HepG2 (cell line): ENCODE results near the gene PRSS3.
"Not testable (repeated sequence)": the region's sequence is repeated elsewhere in the genome, so short reads cannot be mapped to it uniquely, and the experiment has no call there.

Experiments used
- CEBPB ChIP-seq: IDR thresholded peaks from 2 replicates; pipeline ENCODE4 v1.6.1; 2011; ENCODE audit warnings: low read depth, low read length, improper control_type of control experiment, borderline replicate concordance
- CTCF ChIP-seq: sonication (generic); formaldehyde crosslinking; IDR thresholded peaks from 2 replicates; pipeline ENCODE4 v1.5.0; 2020; ENCODE audit warnings: mild to moderate bottlenecking, missing genetic modification reagents, moderate library complexity
- JUND ChIP-seq: sonication (generic); formaldehyde crosslinking; IDR thresholded peaks from 2 replicates; pipeline ENCODE4 v1.8.0; 2022; ENCODE audit warnings: mild to moderate bottlenecking, missing genetic modification reagents
- MAFG ChIP-seq: sonication (generic); formaldehyde crosslinking; IDR thresholded peaks from 2 replicates; pipeline ENCODE4 v1.5.1; 2020; ENCODE audit warnings: mild to moderate bottlenecking, missing genetic modification reagents
- PHF8 ChIP-seq: sonication (generic); formaldehyde crosslinking; IDR thresholded peaks from 2 replicates; pipeline ENCODE4 v1.5.0; 2020; ENCODE audit warnings: missing genetic modification reagents
- RNF219 ChIP-seq: sonication (generic); formaldehyde crosslinking; IDR thresholded peaks from 2 replicates; pipeline ENCODE4 v1.5.0; 2020; ENCODE audit warnings: mild to moderate bottlenecking, missing genetic modification reagents
- SIN3B ChIP-seq: fragments of 150-350 bp; IDR thresholded peaks from 2 replicates; pipeline ENCODE4 v1.6.1; 2014; ENCODE audit warnings: low read length
- SP1 ChIP-seq, 2 experiments: fragments of 450-650 bp in 1 of 2; sonication (generic) in 1 of 2; formaldehyde crosslinking in 1 of 2; IDR thresholded peaks; 2 replicates each; pipeline versions ENCODE4 v1.4.0 to v1.6.1; 2016 to 2020; ENCODE audit warnings: missing genetic modification reagents in 1 of 2
- TIGD3 ChIP-seq: sonication (generic); formaldehyde crosslinking; IDR thresholded peaks from 2 replicates; pipeline ENCODE4 v1.5.1; 2020; ENCODE audit warnings: mild to moderate bottlenecking, missing genetic modification reagents, borderline replicate concordance
- ZNF501 ChIP-seq: sonication (generic); formaldehyde crosslinking; IDR thresholded peaks from 2 replicates; pipeline ENCODE4 v1.5.1; 2020; ENCODE audit warnings: mild to moderate bottlenecking, moderate library complexity, missing genetic modification reagents
- ZNF570 ChIP-seq: sonication (generic); formaldehyde crosslinking; IDR thresholded peaks from 2 replicates; pipeline ENCODE4 v1.4.0; 2020; ENCODE audit warnings: mild to moderate bottlenecking, missing genetic modification reagents, borderline replicate concordance
- ZNF639 ChIP-seq: conservative IDR thresholded peaks from 2 replicates; pipeline ENCODE4 v1.6.1; 2018; ENCODE audit warnings: missing genetic modification reagents

GRCh38 chr9:33773135-33773534, 22.2 kb upstream of the PRSS3 start:
- TF ChIP-seq CTCF (CRISPR knock-in tag); ZNF639 (CRISPR knock-in tag); TIGD3; JUND (CRISPR knock-in tag); SP1 (IDR thresholded peaks at IDR 0.05); SP1 (CRISPR knock-in tag; IDR thresholded peaks at IDR 0.05); ZNF501 (CRISPR knock-in tag); CEBPB; ZNF570 (CRISPR knock-in tag); RNF219 (CRISPR knock-in tag); PHF8; SIN3B; MAFG: not testable (repeated sequence)
